ENCODE data around the gene LDLRAD4.

Gene LDLRAD4

GRCh38 chr18:13376298-13376840 lies 157.8 kb downstream of the LDLRAD4 start:
- Histone ChIP-seq H3K27me3 (ENCODE audit: insufficient read depth, low read depth, severe bottlenecking) (no peaks in the 10 kb centered on the region), H3K4me3 (ENCODE audit: low read depth, low read length) (no peak overlapping the region), H3K27ac (no peak overlapping the region), H3K9me3 (ENCODE audit: severe bottlenecking) (no peaks in the 10 kb centered on the region), H3K36me3 (no peaks in the 10 kb centered on the region)
- DNase-seq: no peak
- TF ChIP-seq CTCF (IDR thresholded peaks at IDR 0.05; ENCODE audit: low read depth, low read length): no peak

- no peaks in the 10 kb centered on the region for H3K36me3 ChIP-seq
- H3K9me3 ChIP-seq (ENCODE audit: severe bottlenecking): no peaks in the 10 kb centered on the region
- no peak for DNase-seq
- H3K4me3 ChIP-seq (ENCODE audit: low read depth, low read length): no peak overlapping the region
- TF ChIP-seq CTCF (IDR thresholded peaks at IDR 0.05; ENCODE audit: low read depth, low read length): no peak
- no peaks in the 10 kb centered on the region for H3K27me3 ChIP-seq (ENCODE audit: insufficient read depth, low read depth, severe bottlenecking)
- no peak overlapping the region for H3K27ac ChIP-seq
Measured at GRCh38 chr18:13376841-13377351, 158.3 kb downstream of the LDLRAD4 start.

- Histone ChIP-seq H3K27ac (no peak overlapping the region), H3K9me3 (ENCODE audit: severe bottlenecking) (no peaks in the 10 kb centered on the region), H3K36me3 (no peaks in the 10 kb centered on the region), H3K4me3 (ENCODE audit: low read depth, low read length) (no peak overlapping the region), H3K27me3 (ENCODE audit: insufficient read depth, low read depth, severe bottlenecking) (no peaks in the 10 kb centered on the region)
- DNase-seq: no peak
- TF ChIP-seq CTCF (IDR thresholded peaks at IDR 0.05; ENCODE audit: low read depth, low read length): no peak
Measured at GRCh38 chr18:13377496-13377895, 158.9 kb downstream of the LDLRAD4 start.

GRCh38 chr18:13378150-13378549 lies 159.6 kb downstream of the LDLRAD4 start:
- H3K36me3 ChIP-seq: no peaks in the 10 kb centered on the region
- H3K4me3 ChIP-seq (ENCODE audit: low read depth, low read length): no peak overlapping the region
- no peaks in the 10 kb centered on the region for H3K9me3 ChIP-seq (ENCODE audit: severe bottlenecking)
- no peak for TF ChIP-seq CTCF (IDR thresholded peaks at IDR 0.05; ENCODE audit: low read depth, low read length)
- H3K27me3 ChIP-seq (ENCODE audit: insufficient read depth, low read depth, severe bottlenecking): no peaks in the 10 kb centered on the region
- H3K27ac ChIP-seq: no peak overlapping the region
- DNase-seq: no peak

GRCh38 chr18:13379062-13379865 lies 160.7 kb downstream of the LDLRAD4 start:
- no peak for DNase-seq
- no peaks in the 10 kb centered on the region for H3K27me3 ChIP-seq (ENCODE audit: insufficient read depth, low read depth, severe bottlenecking)
- H3K27ac ChIP-seq: no peak overlapping the region
- no peaks in the 10 kb centered on the region for H3K9me3 ChIP-seq (ENCODE audit: severe bottlenecking)
- TF ChIP-seq CTCF (IDR thresholded peaks at IDR 0.05; ENCODE audit: low read depth, low read length): no peak
- no peaks in the 10 kb centered on the region for H3K36me3 ChIP-seq
- no peak overlapping the region for H3K4me3 ChIP-seq (ENCODE audit: low read depth, low read length)

All from WERI-Rb-1 (cell line).